GM18507 (cell line): Measurements from ENCODE around the gene PTPRN2.

Source experiments
- DNase-seq: peaks from one replicate; pipeline ENCODE4 v3.0.0; 2011; ENCODE audit warnings: low read depth; ENCODE audit not compliant: insufficient read length; ENCODE audit errors: extremely low spot score
- FAIRE-seq: peaks from 2 replicates; lab custom pipeline; 2011; peaks lifted over from hg19 to GRCh38; lab: Jason Lieb, UNC

Gene PTPRN2

GRCh38 chr7:157550300-157551275 lies 1037.0 kb downstream of the PTPRN2 start:
- no peak for FAIRE-seq
- no peak for DNase-seq

DNA sequence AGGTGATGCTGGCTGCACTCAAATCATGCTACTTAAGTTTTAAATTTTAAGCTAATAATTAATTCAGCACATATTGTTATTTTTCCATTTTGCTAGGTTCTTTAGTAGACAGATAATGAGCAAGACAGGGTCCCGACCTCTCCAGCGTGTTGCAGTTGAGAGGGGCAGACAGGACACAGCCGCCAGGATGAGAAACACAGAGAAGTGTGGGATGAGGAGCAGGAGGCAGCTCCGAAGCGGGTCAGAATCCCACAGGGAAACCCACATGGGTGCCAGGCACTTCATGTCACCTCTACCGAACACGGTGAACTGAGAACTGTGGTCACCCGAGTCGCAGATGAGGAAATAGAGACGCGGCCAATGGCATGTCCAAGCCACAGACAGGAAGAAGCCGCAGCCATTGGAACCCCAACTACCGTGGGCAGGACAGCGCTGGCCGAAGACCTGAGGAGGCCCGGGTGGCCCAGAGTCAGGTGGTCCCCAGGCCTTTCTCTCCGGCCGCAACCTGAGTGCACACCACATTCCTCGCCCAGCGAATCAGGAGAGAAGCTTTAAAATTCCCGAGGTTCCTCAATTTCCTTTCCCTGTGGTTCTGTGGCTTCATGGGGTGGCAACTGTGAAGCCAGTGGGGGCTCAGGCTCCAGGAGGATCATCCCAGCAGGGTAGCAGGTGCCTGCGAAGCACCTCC lies 1037.9 kb downstream of the PTPRN2 start:
- no peak for DNase-seq
- no peak for FAIRE-seq

- FAIRE-seq = no peak
- no peak for DNase-seq
These were observed 1038.8 kb downstream of the PTPRN2 start for GRCh38 chr7:157548691-157549303.

DNA sequence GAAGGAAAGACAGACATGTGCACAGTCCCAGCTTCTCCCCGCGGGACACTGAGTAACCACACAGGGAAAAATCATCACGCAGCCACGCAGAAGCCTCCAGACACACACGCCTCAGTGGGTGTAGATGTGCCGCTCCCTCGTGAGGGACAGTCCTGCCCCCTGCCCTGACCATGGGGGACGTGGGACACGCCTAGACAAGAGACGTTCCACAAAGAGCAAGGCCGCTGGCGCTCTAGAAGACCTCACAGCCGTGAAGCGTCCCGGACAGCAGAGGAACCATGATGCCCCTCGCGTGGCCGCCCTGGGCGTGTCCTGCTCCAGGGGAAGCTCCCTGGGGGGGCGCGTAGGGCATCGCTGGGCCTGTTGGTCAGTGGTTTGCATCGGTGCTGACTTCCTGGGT lies 1040.0 kb downstream of the PTPRN2 start:
- DNase-seq (no peak), FAIRE-seq (no peak)

GRCh38 chr7:157547102-157547501 lies 1040.5 kb downstream of the PTPRN2 start:
- FAIRE-seq = no peak

DNA sequence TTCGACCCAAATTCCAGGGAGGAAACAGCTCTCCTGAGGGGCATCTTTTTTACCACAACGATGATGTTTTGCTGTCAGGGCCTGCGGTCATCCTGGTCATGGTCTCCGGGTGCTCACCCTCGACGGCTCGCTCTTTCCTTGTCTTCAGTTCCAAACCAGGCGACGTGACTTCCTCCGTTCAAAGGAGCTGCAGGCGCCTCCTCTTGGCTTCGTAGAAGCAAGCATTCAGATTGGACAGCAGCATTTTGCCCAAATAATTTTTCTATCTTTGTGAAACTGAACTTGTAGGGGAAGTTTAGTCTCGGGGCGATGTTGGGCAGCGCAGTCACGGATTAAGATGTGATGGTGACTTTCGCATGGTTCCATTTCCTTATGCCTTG lies 1042.0 kb downstream of the PTPRN2 start:
- no peak for FAIRE-seq
- DNase-seq = no peak

More at GRCh38 chr7:157547102-157547501, 1040.5 kb downstream of the PTPRN2 start:
- DNase-seq = no peak

GRCh38 chr7:157544980-157545680 lies 1042.5 kb downstream of the PTPRN2 start:
- FAIRE-seq (no peak), DNase-seq (no peak)

DNA sequence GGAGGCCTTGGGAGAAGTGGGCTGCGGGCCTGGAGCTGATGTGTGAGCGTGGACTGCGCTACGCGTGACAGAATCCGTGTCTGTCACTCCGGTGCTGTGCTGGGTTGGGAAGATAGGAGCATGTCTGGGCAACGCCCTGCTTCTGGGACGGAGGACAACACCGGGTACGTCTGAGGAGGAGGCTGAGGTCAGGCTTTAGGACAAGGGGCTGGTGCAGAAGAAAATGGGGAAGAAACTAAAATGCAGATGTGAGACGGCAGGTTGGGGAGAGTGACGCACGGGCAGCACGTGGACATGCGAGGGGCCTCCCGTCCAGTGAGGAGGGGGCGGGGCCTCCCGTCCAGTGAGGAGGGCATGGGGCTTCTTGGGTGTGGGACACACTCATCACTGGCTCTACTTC lies 1043.4 kb downstream of the PTPRN2 start:
- DNase-seq (no peak), FAIRE-seq (no peak)

- FAIRE-seq = no peak
- no peak for DNase-seq
These were observed 1043.8 kb downstream of the PTPRN2 start for GRCh38 chr7:157543791-157544190.

DNA sequence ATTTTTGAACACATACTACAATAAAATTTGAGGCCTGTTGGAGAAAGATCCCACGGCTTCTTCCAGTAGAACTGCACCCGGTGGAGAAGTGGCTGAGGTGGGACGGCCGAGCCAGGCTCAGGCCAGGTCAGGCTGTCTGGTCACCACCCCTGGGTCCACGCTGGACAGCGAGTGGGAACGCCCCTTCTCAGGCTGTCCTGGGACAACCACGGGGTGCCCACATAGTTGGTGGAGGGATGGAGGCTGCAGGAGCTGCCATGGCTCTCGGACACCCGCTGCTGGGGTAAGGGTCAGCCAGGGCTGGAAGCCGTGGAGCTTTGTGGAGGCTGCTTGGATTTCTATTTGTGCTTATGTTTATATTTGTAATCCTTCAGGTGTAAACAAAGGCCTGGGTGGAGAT lies 1044.3 kb downstream of the PTPRN2 start:
- DNase-seq (no peak), FAIRE-seq (no peak)

GRCh38 chr7:157542068-157543021 lies 1045.3 kb downstream of the PTPRN2 start:
- FAIRE-seq (no peak), DNase-seq (no peak)

- FAIRE-seq (no peak), DNase-seq (no peak)
These were observed 1046.1 kb downstream of the PTPRN2 start for GRCh38 chr7:157541295-157542067.

GRCh38 chr7:157540606-157541294 lies 1046.9 kb downstream of the PTPRN2 start:
- FAIRE-seq = no peak
- DNase-seq = no peak

DNA sequence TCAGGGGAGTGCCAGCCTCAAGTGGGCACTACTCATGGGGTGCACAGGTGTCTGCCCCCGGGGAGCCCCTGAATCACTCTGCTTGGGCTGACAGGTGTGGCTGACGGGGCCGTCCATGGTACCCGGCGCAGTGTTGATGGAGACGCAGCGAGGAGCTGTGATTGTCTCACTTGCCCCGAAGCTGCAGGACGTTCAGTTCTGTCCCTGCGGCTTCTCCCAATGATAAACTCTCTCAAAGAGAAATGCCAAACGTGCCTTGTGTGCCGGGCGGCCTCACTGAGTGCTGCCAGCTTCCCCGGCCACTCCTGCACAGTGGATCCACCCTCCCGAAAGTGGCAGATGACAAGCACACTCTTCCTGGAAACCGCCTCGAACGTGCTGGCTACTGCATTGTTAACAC lies 1047.6 kb downstream of the PTPRN2 start:
- DNase-seq = no peak
- FAIRE-seq = no peak

DNA sequence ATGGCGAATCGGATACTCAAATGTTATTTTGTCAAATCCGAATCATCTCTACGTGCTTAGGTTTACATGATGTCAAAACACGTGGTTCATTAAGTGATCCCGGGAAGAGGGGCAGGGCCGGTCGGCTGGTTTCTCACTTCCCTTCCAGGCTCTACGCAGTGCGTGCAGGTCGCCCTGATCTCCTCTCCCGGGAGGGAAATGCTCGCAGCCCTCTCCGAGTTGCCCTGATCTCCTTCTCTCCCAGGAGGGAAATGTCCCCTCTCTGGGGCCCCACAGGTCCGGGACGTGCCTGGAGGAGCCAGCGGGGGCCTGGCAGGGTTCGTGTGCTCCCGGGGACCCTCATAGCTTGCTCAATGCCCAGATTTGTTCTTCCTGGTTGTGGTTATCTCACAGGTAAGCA lies 1048.1 kb downstream of the PTPRN2 start:
- DNase-seq (no peak), FAIRE-seq (no peak)

- no peak for FAIRE-seq
These were observed 1048.9 kb downstream of the PTPRN2 start for GRCh38 chr7:157538735-157539134.

DNA sequence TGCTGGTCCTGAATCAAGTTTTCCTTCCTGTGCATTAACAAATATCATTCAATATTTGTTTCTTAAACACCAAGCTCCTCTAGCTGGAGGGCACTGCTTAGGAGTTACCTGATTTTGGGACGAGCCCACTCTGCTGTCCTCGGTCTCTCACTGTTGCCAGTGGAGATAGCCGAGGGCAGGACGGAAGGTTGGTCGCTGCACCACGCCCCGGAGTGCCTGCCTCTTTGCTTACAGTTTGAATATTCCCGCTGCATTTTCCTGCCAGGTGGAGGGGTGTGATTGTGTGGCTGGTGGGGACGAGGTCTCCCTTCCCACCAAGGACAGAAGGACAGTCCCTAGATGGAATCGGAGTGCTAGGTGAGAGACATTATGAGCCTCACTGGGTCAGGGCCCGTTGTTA lies 1049.3 kb downstream of the PTPRN2 start:
- FAIRE-seq (no peak), DNase-seq (no peak)

More at GRCh38 chr7:157538735-157539134, 1048.9 kb downstream of the PTPRN2 start:
- no peak for DNase-seq
